Esophagus muscularis mucosa (tissue), 4 donors: ENCODE data around the gene DNAH11.

Source experiments
- CTCF ChIP-seq, 3 experiments: fragments of 200-600 bp in 2 of 3; fragments of 450-650 bp in 1 of 3; sonication (generic) in 2 of 3; IDR thresholded peaks; one replicate each; pipeline ENCODE4 v1.5.1; 2017 to 2019; ENCODE audit warnings: antibody characterized with exemption in 3 of 3, mild to moderate bottlenecking in 2 of 3, moderate library complexity in 1 of 3
- EP300 ChIP-seq: sonication (generic); formaldehyde crosslinking; IDR thresholded peaks from one replicate; pipeline ENCODE4 v1.6.1; 2017; ENCODE audit warnings: antibody characterized with exemption
- POLR2A ChIP-seq: fragments of 450-650 bp; IDR thresholded peaks from one replicate; pipeline ENCODE4 v1.6.1; 2017; ENCODE audit warnings: antibody characterized with exemption, moderate library complexity, mild to moderate bottlenecking, low read depth
- POLR2AphosphoS5 ChIP-seq, 2 donors: sonication (generic); formaldehyde crosslinking; IDR thresholded peaks; one replicate each; pipeline ENCODE4 v1.6.1; 2017; ENCODE audit warnings: antibody characterized with exemption in 2 of 2

- TF ChIP-seq CTCF (IDR thresholded peaks at IDR 0.05) (no peak), POLR2AphosphoS5 (IDR thresholded peaks at IDR 0.05) (no peak), POLR2A (no peak), EP300 (no peak)
Observed at GRCh38 chr7:21707566-21707965, 164.7 kb downstream of the DNAH11 start.
